IPS-NIHi11 (cell line): Measurements from ENCODE around the gene ARMH3.
A peak's percentile ranks its signal among the peaks of the same experiment; 100 is the strongest.

Experiments used
- DNase-seq: peaks from one replicate; pipeline ENCODE4 v3.0.0; 2012; ENCODE audit warnings: mixed read lengths, low spot score

The ARMH3 gene

DNA sequence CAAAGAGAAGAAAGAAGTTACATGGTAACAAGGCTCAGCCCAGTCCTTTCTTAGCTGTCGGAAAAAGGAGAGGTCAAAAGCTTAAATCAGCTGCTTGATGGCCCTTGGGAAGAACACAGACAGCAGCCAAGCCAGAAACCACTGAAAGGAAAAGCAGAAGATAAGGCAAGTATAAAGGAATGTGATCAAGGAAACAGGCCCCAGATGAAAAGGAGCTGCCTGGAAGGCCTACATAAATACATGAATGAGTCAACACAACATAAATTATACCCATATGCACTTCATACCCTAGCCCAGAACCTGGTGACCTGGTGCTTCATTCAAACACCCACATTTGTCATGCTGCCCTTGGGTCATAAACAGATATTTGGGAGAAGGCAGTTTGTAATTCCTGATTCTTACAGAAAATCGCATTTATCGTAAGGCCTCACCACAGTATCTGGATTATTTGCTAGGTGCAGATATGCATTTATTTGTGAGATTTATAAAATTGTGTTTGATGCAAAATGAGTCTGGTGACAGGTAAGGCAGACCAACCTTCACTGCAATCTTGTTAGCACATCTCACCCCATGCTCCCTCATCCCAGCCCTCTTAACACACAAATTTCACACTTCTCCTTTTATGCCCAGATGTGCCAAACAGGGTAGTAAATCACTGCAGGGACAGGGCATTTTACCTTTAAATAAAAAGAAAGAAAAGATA lies 117.5 kb downstream of the ARMH3 start:
- no peak for DNase-seq

DNA sequence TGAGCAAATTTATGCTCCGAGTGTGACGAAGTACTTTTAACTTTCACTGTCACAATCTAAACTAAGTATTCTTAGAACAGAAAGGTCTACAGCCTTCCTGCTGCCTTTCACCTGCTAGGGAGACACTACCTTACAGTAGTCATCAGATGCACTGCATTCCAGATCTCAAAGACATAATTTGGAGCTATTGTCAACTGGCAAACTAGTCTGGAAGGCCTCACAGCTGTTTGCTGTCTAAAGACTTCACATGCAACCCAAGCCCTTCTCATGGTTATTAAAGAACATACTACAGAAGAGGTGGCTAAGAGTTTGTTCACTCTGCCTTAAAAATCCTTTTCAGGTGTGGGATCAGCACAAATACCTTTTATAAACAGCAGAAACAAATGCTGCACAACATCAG lies 120.5 kb downstream of the ARMH3 start:
- DNase-seq: no peak

DNA sequence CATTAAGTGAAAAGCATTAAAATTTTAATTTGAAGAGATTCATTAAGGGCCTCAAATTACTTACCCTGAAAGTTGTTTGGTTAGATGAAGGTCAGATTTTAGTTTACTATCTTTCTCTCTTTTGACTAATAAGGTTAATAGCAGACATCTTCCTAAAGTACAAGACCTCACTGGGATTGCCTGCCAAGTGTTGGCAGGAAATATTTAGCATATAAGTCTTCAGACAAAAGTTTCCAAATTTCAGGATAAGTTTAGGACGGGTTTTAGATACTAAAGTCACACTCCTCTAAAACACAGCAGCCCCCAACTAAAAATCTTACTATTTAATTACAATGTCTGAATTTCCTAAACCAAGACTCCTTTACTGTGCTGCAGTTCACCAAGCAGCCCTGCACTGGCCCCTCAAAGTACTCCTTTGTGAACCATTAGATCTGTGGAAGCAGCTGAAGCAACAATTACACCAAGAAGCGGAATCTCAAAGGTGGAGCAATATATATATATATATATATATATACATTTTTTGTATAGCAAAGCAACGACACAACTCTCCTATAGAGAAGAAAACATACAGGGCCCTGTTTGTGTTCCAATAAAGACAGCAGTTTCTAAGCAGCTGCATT lies 121.2 kb downstream of the ARMH3 start:
- DNase-seq: no peak

GRCh38 chr10:101933976-101934375 lies 122.0 kb downstream of the ARMH3 start:
- no peak for DNase-seq

GRCh38 chr10:101932183-101932582 lies 123.8 kb downstream of the ARMH3 start:
- no peak for DNase-seq

DNA sequence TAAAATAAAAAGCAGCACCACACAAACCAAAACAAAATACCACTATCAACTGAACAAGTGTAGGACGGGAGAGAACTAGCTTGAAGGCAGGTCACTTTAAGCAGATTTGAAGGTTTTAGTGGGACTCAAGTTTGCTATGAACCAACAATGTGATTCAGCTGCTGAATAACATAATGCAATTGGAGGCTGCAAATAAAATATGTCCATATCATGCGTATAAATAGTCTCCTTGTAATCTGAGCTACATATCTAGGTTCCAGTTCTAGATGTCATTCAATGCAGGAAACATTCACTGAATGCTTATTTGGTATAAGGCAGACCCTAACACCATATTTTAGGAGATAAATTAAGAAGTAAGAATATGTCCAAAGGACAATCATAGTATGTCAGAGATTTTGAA lies 130.9 kb downstream of the ARMH3 start:
- no peak for DNase-seq

- no peak for DNase-seq
Measured at GRCh38 chr10:101923256-101923655, 132.7 kb downstream of the ARMH3 start.

- no peak for DNase-seq
Measured at GRCh38 chr10:101922846-101923245, 133.1 kb downstream of the ARMH3 start.

GRCh38 chr10:101920546-101920945 lies 135.4 kb downstream of the ARMH3 start:
- DNase-seq: no peak

GRCh38 chr10:101919026-101919770 lies 136.8 kb downstream of the ARMH3 start:
- no peak for DNase-seq

GRCh38 chr10:101912561-101913179 lies 143.3 kb downstream of the ARMH3 start:
- no peak for DNase-seq

DNA sequence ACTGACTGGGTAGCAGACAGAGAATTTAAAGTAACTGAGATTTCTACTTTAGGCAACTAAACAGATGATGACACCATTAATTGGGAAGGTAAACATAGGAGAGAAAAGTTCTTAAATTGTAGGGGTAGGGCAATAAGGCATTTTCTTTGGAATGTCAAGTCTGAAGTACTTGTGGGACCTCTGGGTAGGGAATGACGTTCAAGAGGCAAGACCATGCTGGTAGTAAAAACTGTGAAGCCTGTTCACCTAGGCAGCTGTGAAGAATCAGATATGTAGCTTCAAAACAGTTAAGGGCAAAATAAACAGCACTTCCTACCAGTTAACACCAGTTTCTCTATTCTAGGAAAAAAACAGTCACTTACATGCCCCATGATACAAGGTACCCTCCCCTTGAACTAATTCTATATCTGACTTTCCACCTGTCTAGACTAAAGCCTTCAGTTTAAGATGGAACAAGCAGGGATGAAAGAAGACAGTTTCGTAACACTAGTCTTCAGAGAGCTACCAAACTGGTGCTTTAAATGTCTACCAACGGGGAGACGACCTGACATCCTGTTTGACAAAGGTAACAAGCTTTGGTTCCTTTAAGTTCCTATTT lies 149.3 kb downstream of the ARMH3 start:
- DNase-seq: no peak

GRCh38 chr10:101905251-101905650 lies 150.7 kb downstream of the ARMH3 start:
- DNase-seq: no peak

DNA sequence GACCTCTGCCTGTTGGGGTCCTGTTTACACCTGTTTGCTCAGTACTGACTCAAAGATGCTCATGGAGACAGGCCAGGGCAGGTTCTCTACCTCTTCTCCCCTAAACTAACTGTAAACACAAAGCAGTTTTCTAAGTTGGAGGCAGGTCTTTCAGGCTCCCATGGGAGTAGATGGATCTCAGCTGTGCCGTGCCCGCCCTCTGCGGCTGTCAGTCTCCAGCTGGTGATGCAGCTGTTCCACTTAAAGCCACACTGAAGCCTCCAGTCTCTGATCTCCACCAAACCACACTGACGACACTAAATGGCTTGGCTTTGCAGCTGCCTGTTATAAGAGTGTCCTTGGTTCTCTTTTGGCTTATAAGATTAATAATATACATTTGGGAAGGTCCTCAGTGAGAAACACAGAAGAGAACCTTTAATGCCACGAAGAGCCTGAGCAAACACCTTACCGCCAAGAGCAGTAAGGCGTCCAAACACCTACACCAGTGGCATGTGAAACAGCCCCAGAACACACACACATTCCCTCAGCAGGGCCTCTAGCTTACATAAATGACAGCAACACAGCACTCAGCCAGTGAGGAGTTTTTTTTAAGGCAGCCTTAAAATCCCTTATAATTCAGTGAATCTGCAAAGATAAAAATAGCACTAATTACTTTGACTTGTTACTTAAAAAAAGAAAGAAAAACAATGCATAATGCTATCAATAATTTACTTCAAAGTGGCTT lies 152.0 kb downstream of the ARMH3 start:
- no peak for DNase-seq

GRCh38 chr10:101902820-101903145 lies 153.2 kb downstream of the ARMH3 start:
- DNase-seq: no peak

DNA sequence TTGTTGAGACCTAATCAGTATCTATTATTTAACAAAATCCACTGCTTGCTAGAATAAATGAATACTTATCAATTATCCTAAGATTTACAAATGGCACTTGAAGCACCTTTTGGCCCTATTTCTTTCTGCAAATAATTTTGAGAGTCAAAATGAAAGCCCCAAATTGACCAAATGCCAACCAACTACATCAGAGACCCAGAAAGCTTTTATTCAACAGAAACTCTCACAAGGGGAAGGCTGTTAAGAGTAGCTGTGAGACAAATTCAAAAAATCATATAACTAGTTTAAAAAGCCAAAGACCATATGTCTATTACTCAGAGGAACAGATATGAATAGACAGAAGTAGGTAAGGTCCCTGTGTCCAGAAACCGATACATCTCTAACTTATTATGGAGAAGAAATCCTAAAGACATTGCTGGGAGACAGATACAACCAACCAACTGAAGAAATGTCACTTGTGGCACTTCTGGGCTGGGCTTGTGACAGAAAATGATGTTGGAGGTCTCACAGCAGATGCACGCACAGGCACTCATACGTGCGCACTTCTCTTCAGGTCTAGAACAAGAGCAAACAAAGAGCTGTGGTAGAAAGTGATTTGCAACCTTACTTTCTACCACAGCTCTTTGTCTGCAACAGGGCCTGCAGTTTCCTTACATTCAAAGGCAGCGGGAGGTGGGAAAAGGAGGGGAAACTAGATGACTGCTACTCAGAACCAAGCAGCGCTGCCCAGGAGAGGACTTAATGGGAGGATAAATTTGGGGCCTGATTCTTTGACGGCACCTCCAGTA lies 153.7 kb downstream of the ARMH3 start:
- peak; percentile 37 for DNase-seq

DNA sequence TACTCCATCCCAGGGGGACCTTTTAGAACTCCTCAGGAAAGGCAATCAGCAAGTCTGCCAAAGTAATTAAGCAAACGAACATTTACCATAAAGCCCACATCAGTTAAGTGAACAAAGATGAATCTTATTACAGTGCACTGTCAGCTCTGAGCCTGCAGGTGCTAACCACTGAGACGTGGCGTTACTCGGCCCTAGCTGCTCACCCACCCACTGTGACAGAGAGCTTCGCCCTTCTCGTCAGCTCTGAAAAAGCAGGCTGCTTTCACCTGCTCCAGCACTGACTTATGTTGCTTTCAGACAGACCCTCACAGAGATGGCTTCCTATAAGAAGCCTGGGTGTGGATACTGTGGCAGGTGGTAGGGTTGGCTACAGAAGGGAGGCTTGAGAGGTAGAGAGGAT lies 154.6 kb downstream of the ARMH3 start:
- no peak for DNase-seq

GRCh38 chr10:101897633-101898032 lies 158.3 kb downstream of the ARMH3 start:
- DNase-seq: no peak

DNA sequence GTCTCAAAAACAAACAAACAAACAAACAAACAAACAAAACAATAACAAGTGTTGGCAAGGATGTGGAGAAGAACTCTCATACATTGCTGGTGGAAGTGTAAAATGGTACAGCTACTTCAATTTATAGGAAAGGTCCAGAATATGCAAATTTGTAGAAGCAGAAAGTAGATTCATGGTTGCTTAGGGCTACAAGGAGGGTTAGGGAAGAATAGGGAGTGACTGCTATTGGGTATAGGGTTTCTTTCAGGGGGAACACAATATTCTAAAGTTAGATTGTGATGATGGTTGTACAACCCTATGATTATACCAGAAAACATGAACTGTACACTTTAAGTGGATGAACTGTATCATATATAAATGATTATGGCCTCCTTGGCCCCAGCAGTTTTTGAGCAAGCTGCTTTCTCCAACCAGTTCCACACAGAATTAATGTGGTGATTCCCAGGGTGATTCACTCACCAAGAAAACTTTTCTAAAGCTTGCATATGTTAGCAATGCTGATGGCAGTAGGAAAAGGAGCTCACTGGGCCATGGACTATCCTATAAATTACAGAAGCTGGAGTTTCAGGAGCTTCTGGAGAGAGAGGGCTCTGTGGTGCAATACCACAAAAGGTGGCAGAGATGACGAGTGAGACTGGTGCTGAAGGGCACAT lies 159.6 kb downstream of the ARMH3 start:
- no peak for DNase-seq

DNA sequence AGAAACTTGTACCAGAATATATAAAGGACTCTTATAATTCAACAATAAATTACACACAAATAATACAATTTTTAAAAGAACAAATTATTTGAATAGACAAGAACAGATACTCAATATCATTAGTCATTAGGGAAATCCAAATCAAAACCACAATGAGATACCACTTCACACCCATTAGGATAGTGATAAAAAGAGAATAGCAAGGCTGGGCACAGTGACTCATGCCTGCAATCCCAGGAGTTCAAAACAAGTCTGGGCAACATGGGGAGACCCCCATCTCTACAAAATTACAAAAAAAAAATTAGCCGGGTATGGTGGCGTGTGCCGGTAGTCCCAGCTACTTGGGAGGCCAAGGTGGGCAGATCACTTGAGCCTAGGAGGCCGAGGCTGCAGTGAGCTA lies 160.2 kb downstream of the ARMH3 start:
- no peak for DNase-seq

DNA sequence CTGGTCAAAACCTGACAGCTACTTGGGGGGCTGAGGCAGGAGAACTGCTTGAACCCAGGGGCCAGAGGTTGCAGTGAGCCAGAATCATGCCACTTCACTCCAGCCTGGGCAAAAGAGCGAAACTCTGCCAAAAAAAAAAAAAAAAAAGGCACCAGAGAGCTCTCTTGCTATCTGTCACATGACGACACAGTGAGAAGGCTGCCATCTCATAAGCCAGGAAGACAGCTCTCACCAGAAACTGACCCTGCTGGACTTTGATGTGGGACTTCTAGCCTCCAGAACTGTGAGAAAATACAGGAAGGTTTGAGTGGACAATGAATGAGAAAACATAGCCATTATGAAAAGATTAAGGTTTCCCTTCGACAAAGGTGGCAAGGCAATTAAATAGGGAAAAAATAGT lies 161.2 kb downstream of the ARMH3 start:
- no peak for DNase-seq
